H9 (cell line): ENCODE data around the gene SERPINA10. TPM values are rescaled to one million over a fixed set of nuclear protein-coding genes. Genes with fewer than 3 reads are reported as not detected.

Source experiments
- DNase-seq: peaks from one replicate; pipeline ENCODE4 v3.0.0-alpha.2; 2017
- H2AFZ ChIP-seq: one replicate; pipeline ENCODE4 v1.6.1; 2013; ENCODE audit warnings: mild to moderate bottlenecking, low read length, control low read depth, moderate library complexity
- H2AK5ac ChIP-seq: 2 replicates; pipeline ENCODE4 v1.6.1; 2013; ENCODE audit warnings: low read length, control low read depth, mixed read lengths; ENCODE audit not compliant: insufficient read length
- H2BK120ac ChIP-seq: one replicate; pipeline ENCODE4 v1.6.1; 2013; ENCODE audit warnings: low read depth, mild to moderate bottlenecking, low read length, control low read depth, inconsistent platforms; ENCODE audit not compliant: poor library complexity, severe bottlenecking
- H2BK12ac ChIP-seq: 2 replicates; pipeline ENCODE4 v1.6.1; 2013; ENCODE audit warnings: low read length, control low read depth, mixed read lengths, low read depth; ENCODE audit not compliant: insufficient read length
- H2BK15ac ChIP-seq: 2 replicates; pipeline ENCODE4 v1.6.1; 2013; ENCODE audit warnings: low read depth, low read length, control low read depth
- H2BK20ac ChIP-seq: one replicate; pipeline ENCODE4 v1.6.1; 2013; ENCODE audit warnings: low read depth, mild to moderate bottlenecking, low read length, control low read depth, inconsistent platforms; ENCODE audit not compliant: poor library complexity, severe bottlenecking
- H2BK5ac ChIP-seq: 2 replicates; pipeline ENCODE4 v1.6.1; 2013; ENCODE audit warnings: low read length, control low read depth, mixed read lengths; ENCODE audit not compliant: insufficient read length
- H3K14ac ChIP-seq: 2 replicates; pipeline ENCODE4 v1.6.1; 2013; ENCODE audit warnings: low read length, control low read depth; ENCODE audit not compliant: insufficient read depth
- H3K18ac ChIP-seq: 2 replicates; pipeline ENCODE4 v1.6.1; 2013; ENCODE audit warnings: low read depth, mild to moderate bottlenecking, mixed read lengths, low read length, control low read depth; ENCODE audit not compliant: insufficient read length
- H3K23ac ChIP-seq: 2 replicates; pipeline ENCODE4 v1.6.1; 2013; ENCODE audit warnings: low read length, control low read depth, mixed read lengths, low read depth; ENCODE audit not compliant: insufficient read length
- H3K23me2 ChIP-seq: 2 replicates; pipeline ENCODE4 v1.6.1; 2013; ENCODE audit warnings: low read depth, mild to moderate bottlenecking, mixed read lengths, low read length, control low read depth; ENCODE audit not compliant: insufficient read length, poor library complexity, severe bottlenecking
- H3K27ac ChIP-seq: 2 replicates; pipeline ENCODE4 v1.5.1; 2013; ENCODE audit warnings: low read length, control low read depth, mixed read lengths, low read depth; ENCODE audit not compliant: insufficient read length
- H3K27me3 ChIP-seq: 2 replicates; pipeline ENCODE4 v1.6.1; 2013; ENCODE audit warnings: low read length, control low read depth, inconsistent platforms; ENCODE audit not compliant: insufficient read depth
- H3K4ac ChIP-seq: 2 replicates; pipeline ENCODE4 v1.6.1; 2013; ENCODE audit warnings: low read depth, mild to moderate bottlenecking, control low read depth, inconsistent platforms, low read length, moderate library complexity
- H3K4me1 ChIP-seq: 2 replicates; pipeline ENCODE4 v1.6.1; 2013; ENCODE audit warnings: low read length, control low read depth, inconsistent platforms; ENCODE audit not compliant: insufficient read depth
- H3K4me2 ChIP-seq: 2 replicates; pipeline ENCODE4 v1.6.1; 2013; ENCODE audit warnings: low read length, control low read depth, mixed read lengths; ENCODE audit not compliant: insufficient read length, insufficient read depth
- H3K56ac ChIP-seq: 2 replicates; pipeline ENCODE4 v1.6.1; 2013; ENCODE audit warnings: low read depth, mild to moderate bottlenecking, mixed read lengths, low read length, control low read depth; ENCODE audit not compliant: insufficient read length
- H3K79me1 ChIP-seq: 2 replicates; pipeline ENCODE4 v1.6.1; 2013; ENCODE audit warnings: low read depth, mild to moderate bottlenecking, moderate library complexity, low read length, control low read depth, inconsistent platforms; ENCODE audit not compliant: insufficient read depth, poor library complexity, severe bottlenecking
- H3K79me2 ChIP-seq: 2 replicates; pipeline ENCODE4 v1.6.1; 2013; ENCODE audit warnings: low read length, control low read depth, inconsistent platforms; ENCODE audit not compliant: insufficient read depth
- H3K9ac ChIP-seq: 2 replicates; pipeline ENCODE4 v1.6.1; 2013; ENCODE audit warnings: low read length, control low read depth, mixed read lengths; ENCODE audit not compliant: insufficient read length; ENCODE audit errors: extremely low read depth
- H3K9me3 ChIP-seq: one replicate; pipeline ENCODE4 v1.6.1; 2013; ENCODE audit warnings: low read depth, low read length, inconsistent platforms; ENCODE audit not compliant: control insufficient read depth
- H3T11ph ChIP-seq: one replicate; pipeline ENCODE4 v1.6.1; 2013; ENCODE audit warnings: mild to moderate bottlenecking, low read length, control low read depth, inconsistent platforms
- H4K20me1 ChIP-seq: one replicate; pipeline ENCODE4 v1.6.1; 2013; ENCODE audit not compliant: control insufficient read depth, insufficient read length, insufficient read depth
- H4K5ac ChIP-seq: 2 replicates; pipeline ENCODE4 v1.6.1; 2013; ENCODE audit warnings: low read depth, mild to moderate bottlenecking, mixed read lengths, low read length, control low read depth; ENCODE audit not compliant: insufficient read length
- H4K8ac ChIP-seq: replicated peaks from 2 replicates; pipeline ENCODE4 v1.6.1; 2013; ENCODE audit warnings: low read length, control low read depth, mixed read lengths, low read depth; ENCODE audit not compliant: insufficient read length
- H4K91ac ChIP-seq: 2 replicates; pipeline ENCODE4 v1.6.1; 2013; ENCODE audit warnings: low read depth, mild to moderate bottlenecking, moderate library complexity, mixed read lengths, low read length, control low read depth; ENCODE audit not compliant: insufficient read length
- H3K27ac Mint-ChIP-seq, 3 experiments: 2 replicates in 2 of 3; 3 replicates in 1 of 3; pipeline ENCODE4 v1.8.0; 2020 to 2021; ENCODE audit warnings: mixed read lengths in 3 of 3, mild to moderate bottlenecking in 1 of 3, moderate library complexity in 1 of 3
- H3K27me3 Mint-ChIP-seq: 2 replicates; pipeline ENCODE4 v1.8.0; 2021; ENCODE audit warnings: low read depth, mild to moderate bottlenecking, moderate library complexity, mixed read lengths
- H3K36me3 Mint-ChIP-seq, 3 experiments: 2 replicates in 2 of 3; 3 replicates in 1 of 3; pipeline ENCODE4 v1.8.0; 2020 to 2021; ENCODE audit warnings: low read depth in 3 of 3, mixed read lengths in 3 of 3; ENCODE audit not compliant: insufficient read depth in 1 of 3
- H3K4me1 Mint-ChIP-seq, 2 experiments: 2 replicates each; pipeline ENCODE4 v1.8.0; 2020; ENCODE audit warnings: mixed read lengths in 2 of 2
- H3K4me3 Mint-ChIP-seq, 2 experiments: 2 replicates in 1 of 2; 3 replicates in 1 of 2; pipeline ENCODE4 v1.8.0; 2020 to 2021; ENCODE audit warnings: mild to moderate bottlenecking in 2 of 2, mixed read lengths in 2 of 2, moderate library complexity in 1 of 2
- H3K9me3 Mint-ChIP-seq, 2 experiments: 2 replicates in 1 of 2; 3 replicates in 1 of 2; pipeline ENCODE4 v1.8.0; 2020; ENCODE audit warnings: mild to moderate bottlenecking in 2 of 2, mixed read lengths in 2 of 2, moderate library complexity in 1 of 2
- total RNA-seq: library from RNA; stranded (reverse); gene quantifications from 2 replicates; pipeline ENCODE4 v1.2.1, GENCODE V29; 2021
- TF ChIP-seq, protein P1 (sequence below): fragments of 200-600 bp; sonication (generic); conservative IDR thresholded peaks from 3 replicates; pipeline ENCODE4 v1.8.0; 2021; ENCODE audit warnings: antibody characterized with exemption, mild to moderate bottlenecking

The SERPINA10 gene
- total RNA-seq, 1 experiment from 2014 or later = not detected

DNA sequence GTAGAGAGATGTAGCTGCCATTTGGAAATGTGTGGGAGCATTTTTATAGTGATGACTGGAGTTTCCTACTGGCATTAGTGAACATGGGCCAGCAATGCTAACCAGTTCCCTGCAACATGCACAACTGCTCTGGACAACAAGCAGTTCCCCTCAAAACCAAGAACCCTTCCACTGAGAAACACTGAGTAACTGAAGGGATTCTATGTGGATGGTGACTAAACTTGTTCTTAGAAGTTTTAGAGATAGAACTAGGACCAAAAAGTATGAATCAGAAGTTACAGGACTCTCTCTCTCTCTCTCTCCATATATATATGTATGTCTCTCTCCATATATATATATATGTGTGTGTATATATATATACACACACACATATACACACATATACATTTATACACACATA, 7.9 kb downstream of the SERPINA10 start:
- Histone ChIP-seq H4K5ac (no peak overlapping the region), H4K91ac (no peak overlapping the region), H3K4me2 (no peak overlapping the region), H3K14ac (no peak overlapping the region), H3K79me2 (no peaks in the 10 kb centered on the region), H3T11ph (no peak overlapping the region), H4K20me1 (no peaks in the 10 kb centered on the region), H2BK120ac (no peak overlapping the region), H3K9me3 (no peaks in the 10 kb centered on the region), H3K79me1 (no peaks in the 10 kb centered on the region), H3K27ac (no peak overlapping the region), H2BK5ac (no peak overlapping the region), H2AFZ (no peak overlapping the region), H3K4me1 (no peaks in the 10 kb centered on the region; the same call in 1 of the 2 replicates), H3K23me2 (no peaks in the 10 kb centered on the region), H3K4ac (no peak overlapping the region), H4K8ac (no peak overlapping the region), H2BK15ac (no peak overlapping the region), H3K56ac (no peak overlapping the region), H2AK5ac (no peak overlapping the region), H3K9ac (no peak overlapping the region), H3K18ac (no peak overlapping the region), H2BK20ac (no peak overlapping the region), H2BK12ac (no peak overlapping the region), H3K23ac (no peak overlapping the region), H3K27me3 (no peaks in the 10 kb centered on the region)
- H3K9me3 Mint-ChIP-seq = no peaks in the 10 kb centered on the region
- H3K27ac Mint-ChIP-seq = no peak overlapping the region
- no peak overlapping the region for H3K4me3 Mint-ChIP-seq
- TF ChIP-seq, protein P1, sequence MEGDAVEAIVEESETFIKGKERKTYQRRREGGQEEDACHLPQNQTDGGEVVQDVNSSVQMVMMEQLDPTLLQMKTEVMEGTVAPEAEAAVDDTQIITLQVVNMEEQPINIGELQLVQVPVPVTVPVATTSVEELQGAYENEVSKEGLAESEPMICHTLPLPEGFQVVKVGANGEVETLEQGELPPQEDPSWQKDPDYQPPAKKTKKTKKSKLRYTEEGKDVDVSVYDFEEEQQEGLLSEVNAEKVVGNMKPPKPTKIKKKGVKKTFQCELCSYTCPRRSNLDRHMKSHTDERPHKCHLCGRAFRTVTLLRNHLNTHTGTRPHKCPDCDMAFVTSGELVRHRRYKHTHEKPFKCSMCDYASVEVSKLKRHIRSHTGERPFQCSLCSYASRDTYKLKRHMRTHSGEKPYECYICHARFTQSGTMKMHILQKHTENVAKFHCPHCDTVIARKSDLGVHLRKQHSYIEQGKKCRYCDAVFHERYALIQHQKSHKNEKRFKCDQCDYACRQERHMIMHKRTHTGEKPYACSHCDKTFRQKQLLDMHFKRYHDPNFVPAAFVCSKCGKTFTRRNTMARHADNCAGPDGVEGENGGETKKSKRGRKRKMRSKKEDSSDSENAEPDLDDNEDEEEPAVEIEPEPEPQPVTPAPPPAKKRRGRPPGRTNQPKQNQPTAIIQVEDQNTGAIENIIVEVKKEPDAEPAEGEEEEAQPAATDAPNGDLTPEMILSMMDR = no peak
- H3K4me1 Mint-ChIP-seq = peaks cover 2 to 8% of the 10 kb centered on the region in 2 experiments; a peak in 2 of 4 replicates
- DNase-seq = no peak
- no peaks in the 10 kb centered on the region for H3K36me3 Mint-ChIP-seq
- no peaks in the 10 kb centered on the region; the same call in 1 of the 2 replicates for H3K27me3 Mint-ChIP-seq
